VCaP (cell line): ENCODE measurements around the gene CORO2A.

Source experiments
- H3K27ac ChIP-seq: fragments of 450-650 bp; 2 replicates; pipeline ENCODE4 v1.5.1; 2017
- TF ChIP-seq, protein P1 (sequence below): fragments of 450-650 bp; conservative IDR thresholded peaks from 2 replicates; pipeline ENCODE4 v1.5.1; 2017; ENCODE audit warnings: mild to moderate bottlenecking, moderate library complexity

CORO2A gene

DNA sequence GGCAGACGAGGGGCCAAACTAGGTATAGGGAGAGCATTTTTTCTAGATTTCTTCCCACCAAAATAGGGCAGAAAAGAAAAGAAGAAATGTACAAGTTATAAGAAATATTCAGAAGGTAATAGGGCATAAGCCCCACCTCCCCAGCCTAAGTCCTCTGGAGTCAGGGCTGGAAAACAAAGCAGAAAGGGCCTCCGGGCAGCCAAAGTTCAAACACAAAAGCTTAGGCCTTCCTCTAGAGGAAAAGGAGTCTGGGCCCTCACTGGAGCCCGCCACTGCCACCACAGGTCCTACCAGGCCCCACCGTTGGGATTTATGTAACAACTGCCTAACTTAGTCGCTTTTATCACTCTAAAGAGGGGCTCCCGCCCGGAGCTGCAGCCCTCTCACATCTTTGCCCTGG lies 35.4 kb upstream of the CORO2A start:
- TF ChIP-seq, protein P1, sequence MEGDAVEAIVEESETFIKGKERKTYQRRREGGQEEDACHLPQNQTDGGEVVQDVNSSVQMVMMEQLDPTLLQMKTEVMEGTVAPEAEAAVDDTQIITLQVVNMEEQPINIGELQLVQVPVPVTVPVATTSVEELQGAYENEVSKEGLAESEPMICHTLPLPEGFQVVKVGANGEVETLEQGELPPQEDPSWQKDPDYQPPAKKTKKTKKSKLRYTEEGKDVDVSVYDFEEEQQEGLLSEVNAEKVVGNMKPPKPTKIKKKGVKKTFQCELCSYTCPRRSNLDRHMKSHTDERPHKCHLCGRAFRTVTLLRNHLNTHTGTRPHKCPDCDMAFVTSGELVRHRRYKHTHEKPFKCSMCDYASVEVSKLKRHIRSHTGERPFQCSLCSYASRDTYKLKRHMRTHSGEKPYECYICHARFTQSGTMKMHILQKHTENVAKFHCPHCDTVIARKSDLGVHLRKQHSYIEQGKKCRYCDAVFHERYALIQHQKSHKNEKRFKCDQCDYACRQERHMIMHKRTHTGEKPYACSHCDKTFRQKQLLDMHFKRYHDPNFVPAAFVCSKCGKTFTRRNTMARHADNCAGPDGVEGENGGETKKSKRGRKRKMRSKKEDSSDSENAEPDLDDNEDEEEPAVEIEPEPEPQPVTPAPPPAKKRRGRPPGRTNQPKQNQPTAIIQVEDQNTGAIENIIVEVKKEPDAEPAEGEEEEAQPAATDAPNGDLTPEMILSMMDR = no peak
- H3K27ac ChIP-seq = no peak overlapping the region

DNA sequence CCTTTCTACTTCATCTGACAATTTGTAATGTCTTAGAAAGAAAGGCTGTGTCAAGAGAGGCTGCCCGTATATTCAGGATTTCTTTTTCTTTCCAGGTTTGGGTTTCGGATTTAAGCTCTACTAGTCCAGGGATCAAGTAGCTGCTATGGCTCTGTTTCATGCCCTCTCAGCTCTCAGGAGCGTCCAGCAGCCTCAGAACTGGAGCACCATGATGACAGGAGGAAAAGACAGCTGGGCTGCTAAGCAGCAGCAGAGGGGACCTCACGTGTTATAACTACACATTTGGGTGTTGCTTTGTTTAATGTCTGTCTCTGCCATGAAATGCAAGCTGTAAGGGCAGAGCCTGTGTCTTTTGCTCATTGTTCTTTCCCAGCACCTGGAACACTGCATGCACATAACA lies 34.5 kb upstream of the CORO2A start:
- no peak overlapping the region for H3K27ac ChIP-seq
- TF ChIP-seq, protein P1 = no peak

DNA sequence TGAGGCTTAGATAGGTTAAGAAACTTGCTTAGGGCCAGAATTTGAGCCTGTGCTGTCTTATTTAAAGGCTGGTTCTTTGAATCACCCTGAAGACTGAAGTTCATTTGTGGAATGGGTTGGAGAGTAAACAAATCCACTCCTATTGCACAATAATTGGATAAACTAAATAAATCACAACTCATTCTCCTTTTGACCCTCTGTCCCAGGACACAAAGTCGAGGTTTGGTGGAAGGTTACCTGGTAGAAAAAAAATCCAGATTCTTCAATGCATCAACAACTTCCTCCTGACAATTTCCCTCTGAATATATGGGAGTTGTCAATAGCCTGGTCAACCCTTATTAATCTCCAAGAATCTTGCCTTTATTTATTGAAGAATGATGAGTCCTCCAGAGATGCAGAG lies 34.1 kb upstream of the CORO2A start:
- no peak overlapping the region for H3K27ac ChIP-seq
- TF ChIP-seq, protein P1 = no peak

DNA sequence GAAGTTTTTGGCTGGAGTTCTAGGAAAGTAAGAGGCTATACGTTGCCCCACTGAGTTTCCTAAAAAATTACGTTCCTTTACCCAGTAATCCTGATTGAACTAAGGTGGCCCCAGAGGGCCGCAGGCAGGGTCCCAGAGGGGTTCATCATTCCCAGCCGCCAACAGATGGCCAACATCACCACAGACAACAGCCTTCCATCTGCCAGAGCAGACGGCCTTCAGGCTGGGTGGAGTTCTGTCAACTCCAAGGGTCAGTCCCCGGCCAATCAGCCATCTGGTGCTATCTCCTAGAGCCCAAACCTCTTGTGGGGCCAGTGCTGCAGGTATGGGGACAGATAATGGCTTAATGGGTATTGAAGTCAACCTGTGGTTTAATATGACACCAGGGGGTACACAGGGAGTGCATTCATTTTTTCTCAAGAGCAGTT lies 32.6 kb upstream of the CORO2A start:
- TF ChIP-seq, protein P1 = no peak
- no peak overlapping the region for H3K27ac ChIP-seq

DNA sequence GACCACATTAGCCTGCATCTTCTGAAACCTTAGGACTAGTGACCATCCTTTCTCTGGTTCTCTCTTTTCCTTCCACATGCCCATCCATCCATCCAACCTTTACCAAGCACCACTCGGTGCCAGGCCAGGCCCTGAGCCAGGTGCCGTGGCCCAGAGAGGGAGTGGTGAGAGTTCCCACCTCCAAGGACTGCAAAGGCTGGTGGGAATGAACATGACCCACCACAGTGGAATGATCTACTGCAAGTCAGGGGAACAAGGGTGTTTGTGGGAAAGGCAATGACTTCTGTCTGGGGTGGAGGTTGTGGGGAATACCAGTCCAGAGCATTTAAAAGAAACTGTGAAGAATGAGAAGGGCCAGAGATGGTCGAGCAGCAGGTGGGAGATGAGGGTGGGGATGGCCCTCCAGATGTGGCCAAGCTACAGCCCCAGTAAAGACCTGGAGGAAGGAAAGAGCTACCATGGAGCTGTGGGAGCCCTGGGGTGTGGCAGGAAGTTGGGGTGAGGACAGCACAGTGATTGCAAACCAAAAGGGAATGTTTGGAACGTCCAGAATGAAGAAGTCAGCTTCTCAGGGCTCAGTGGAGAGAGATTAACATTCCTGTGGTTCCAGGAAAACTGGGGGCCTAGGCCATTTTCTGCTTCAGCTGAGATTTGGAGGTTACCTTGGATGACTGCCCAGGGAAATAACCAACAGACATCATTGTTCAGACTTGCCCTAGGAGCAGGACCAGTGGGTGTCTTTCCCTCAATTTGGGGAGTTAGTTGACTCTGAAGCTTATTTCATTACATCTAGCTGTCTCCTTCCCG lies 30.7 kb upstream of the CORO2A start:
- H3K27ac ChIP-seq = no peak overlapping the region
- TF ChIP-seq, protein P1 = no peak

DNA sequence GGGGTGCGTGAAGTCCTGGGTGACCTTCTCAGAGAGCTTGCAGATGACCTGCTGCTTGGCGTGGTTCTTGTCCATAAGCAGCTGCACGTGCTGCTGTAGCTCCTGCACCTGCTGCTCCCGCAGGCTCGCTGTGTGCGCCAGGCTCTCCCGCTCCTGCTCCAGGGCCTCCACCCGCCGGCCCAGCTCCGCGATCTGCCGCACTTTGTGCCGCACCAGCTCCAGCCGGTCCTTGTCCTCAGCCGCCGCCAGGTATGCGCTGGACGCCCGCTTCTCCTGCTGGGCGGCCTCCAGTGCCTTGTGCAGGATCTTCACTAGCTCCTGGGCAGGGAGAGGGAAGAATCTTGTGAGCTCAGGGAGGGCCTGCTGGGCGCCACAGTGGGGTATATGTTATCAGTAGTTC lies 28.5 kb upstream of the CORO2A start:
- TF ChIP-seq, protein P1 = no peak
- H3K27ac ChIP-seq = no peak overlapping the region

DNA sequence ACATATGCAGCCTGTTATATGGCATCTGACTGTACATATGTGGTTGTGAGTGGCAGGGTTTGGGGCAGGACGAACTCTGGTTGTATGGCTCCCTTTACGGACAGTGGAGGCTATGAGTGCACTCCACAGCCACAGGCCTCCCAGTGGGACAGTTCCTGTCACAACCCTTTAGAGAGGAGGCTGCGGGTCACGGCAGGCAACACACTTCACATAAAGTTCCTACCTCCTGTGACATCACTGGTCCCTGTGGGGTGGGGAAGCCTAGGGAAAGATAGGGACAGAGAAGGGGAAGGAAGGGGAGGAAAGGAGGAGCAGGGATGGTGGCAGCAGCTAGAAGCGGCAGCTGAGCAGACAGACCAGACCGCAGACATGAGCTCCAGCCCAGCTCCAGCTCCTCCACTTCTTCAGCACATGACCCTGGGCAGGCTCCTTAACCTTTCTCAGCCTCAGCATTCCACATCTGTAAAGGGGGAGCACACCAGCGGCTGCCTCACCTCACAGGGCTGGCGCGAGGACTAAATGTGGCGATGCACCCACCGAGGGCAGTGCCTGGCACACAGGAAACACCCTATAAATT lies 27.4 kb upstream of the CORO2A start:
- H3K27ac ChIP-seq = no peak overlapping the region
- TF ChIP-seq, protein P1 = no peak
